CD4-positive, alpha-beta T cell (primary cell): Measurements from ENCODE around the gene CIRBP. TPM values are rescaled to one million over a fixed set of nuclear protein-coding genes. Genes with fewer than 3 reads are reported as not detected.
"Not testable (repeated sequence)": the region's sequence is repeated elsewhere in the genome, so short reads cannot be mapped to it uniquely, and the experiment has no call there.

ENCODE experiments used
- ATAC-seq: fragments of 200-7000 bp; cut with Tn5 transposase; one replicate; pipeline ENCODE4 v1.10.0; 2022; ENCODE audit warnings: mild to moderate bottlenecking; ENCODE audit not compliant: poor library complexity
- CTCF ChIA-PET: fragments of 350-600 bp; sonication (Branson Sonifier 250); formaldehyde crosslinking; loops from one replicate; lab custom pipeline; 2021; ENCODE audit warnings: antibody characterized with exemption, inconsistent platforms; lab: Charles Lee
- POLR2A ChIA-PET: fragments of 350-600 bp; sonication (Branson Sonifier 250); formaldehyde crosslinking; loops from one replicate; lab custom pipeline; 2021; ENCODE audit warnings: antibody characterized with exemption, inconsistent platforms; lab: Charles Lee
- DNase-seq, 14 experiments: peaks; one replicate each; pipeline ENCODE4 v3.0.0-alpha.2; 2013 to 2020; ENCODE audit warnings: mixed read lengths in 2 of 14
- H3K27ac ChIP-seq, 2 donors: one replicate each; pipeline versions ENCODE4 v1.5.1 to v1.7.0; 2013; ENCODE audit warnings: low read length in 2 of 2, low read depth in 1 of 2, mild to moderate bottlenecking in 1 of 2
- H3K27me3 ChIP-seq, 2 experiments: 1 replicate in 1 of 2; 2 replicates in 1 of 2; pipeline versions ENCODE4 v1.6.1 to v1.7.0; 2013; ENCODE audit warnings: low read length in 2 of 2, control low read depth in 1 of 2, mild to moderate bottlenecking in 1 of 2, moderate library complexity in 1 of 2; ENCODE audit not compliant: insufficient read depth in 2 of 2, control insufficient read depth in 1 of 2
- H3K36me3 ChIP-seq: one replicate; pipeline ENCODE4 v1.6.1; 2013; ENCODE audit warnings: low read length, control low read depth; ENCODE audit not compliant: insufficient read depth
- H3K4me1 ChIP-seq: one replicate; pipeline ENCODE4 v1.6.1; 2013; ENCODE audit warnings: low read length, control low read depth; ENCODE audit not compliant: insufficient read depth
- H3K4me3 ChIP-seq: one replicate; pipeline ENCODE4 v1.5.1; 2013; ENCODE audit warnings: mild to moderate bottlenecking, low read length, moderate library complexity
- H3K9me3 ChIP-seq, 2 experiments: 1 replicate in 1 of 2; 2 replicates in 1 of 2; pipeline versions ENCODE4 v1.6.1 to v1.7.0; 2013; ENCODE audit warnings: low read length in 2 of 2, mild to moderate bottlenecking in 2 of 2, control low read depth in 1 of 2, moderate library complexity in 1 of 2; ENCODE audit not compliant: control insufficient read depth in 1 of 2, insufficient read depth in 1 of 2
- H3K27ac Mint-ChIP-seq: one replicate; pipeline ENCODE4 v1.8.0; 2020; ENCODE audit warnings: mixed read lengths
- H3K27me3 Mint-ChIP-seq: one replicate; pipeline ENCODE4 v1.8.0; 2021; ENCODE audit warnings: mixed read lengths
- H3K36me3 Mint-ChIP-seq: one replicate; pipeline ENCODE4 v1.8.0; 2021; ENCODE audit warnings: low read depth, mixed read lengths
- H3K4me1 Mint-ChIP-seq: one replicate; pipeline ENCODE4 v1.8.0; 2021; ENCODE audit warnings: low read depth, mixed read lengths
- H3K4me3 Mint-ChIP-seq: one replicate; pipeline ENCODE4 v1.8.0; 2020; ENCODE audit warnings: mild to moderate bottlenecking, mixed read lengths
- H3K9me3 Mint-ChIP-seq: one replicate; pipeline ENCODE4 v1.8.0; 2020; ENCODE audit warnings: mixed read lengths
- CTCF ChIP-seq: fragments of 200-600 bp; IDR thresholded peaks from one replicate; pipeline ENCODE4 v1.8.0; 2022; ENCODE audit warnings: antibody characterized with exemption, mild to moderate bottlenecking
- intact Hi-C, 2 experiments: fragments of 100-400 bp; cut with DNase I in 1 of 2; cut with micrococcal nuclease in 1 of 2; formaldehyde crosslinking; loops; one replicate each; pipeline versions ENCODE4 v1.15.1 to v1.9.0; 2023 to 2025; cut with DNase I, micrococcal nuclease
- total RNA-seq, 174 experiments: library from RNA in 2 of 174; stranded (reverse) in 2 of 174; gene quantifications; one replicate each; pipeline ENCODE4 v1.2.3 and lab custom pipeline; 2021 to 2026

CIRBP gene
- total RNA-seq, 2 experiments from 2014 or later = 614 to 628 TPM

DNA sequence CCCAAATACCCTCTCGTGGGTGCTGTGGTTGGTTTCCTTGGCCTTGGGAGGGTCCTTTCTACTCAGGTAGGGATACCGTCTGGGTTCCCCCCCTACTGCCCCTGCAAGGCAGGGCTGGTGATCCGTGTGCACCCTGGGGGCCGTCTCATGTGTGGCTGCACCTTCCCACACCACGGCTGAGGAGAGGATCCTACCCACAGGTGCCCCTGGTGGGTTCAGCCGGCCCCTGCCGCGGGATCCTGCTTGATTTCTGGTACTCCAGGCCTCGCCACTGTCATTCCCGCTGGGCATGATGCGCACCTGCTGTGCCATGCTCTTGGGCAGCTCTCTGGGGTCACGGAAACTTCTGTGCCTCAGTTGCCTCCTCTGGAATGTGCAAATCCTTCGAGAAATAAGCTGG, 47.3 kb downstream of the CIRBP start:
- no peak overlapping the region for H3K4me3 ChIP-seq
- intact Hi-C loops = no loop called here
- DNase-seq (no peak), ATAC-seq (no peak)
- H3K4me1 ChIP-seq = peaks cover 13% of the 10 kb centered on the region
- Mint-ChIP-seq H3K36me3 (no peaks in the 10 kb centered on the region), H3K27ac (no peak overlapping the region), H3K9me3 (no peaks in the 10 kb centered on the region), H3K4me1 (no peaks in the 10 kb centered on the region), H3K4me3 (no peak overlapping the region), H3K27me3 (peaks cover 29% of the 10 kb centered on the region)
- TF ChIP-seq CTCF = no peak
- peaks cover 30 to 37% of the 10 kb centered on the region in 2 experiments for H3K27me3 ChIP-seq
- no peak overlapping the region for H3K27ac ChIP-seq
- H3K9me3 ChIP-seq = peaks cover 0 to 26% of the 10 kb centered on the region in 2 experiments
- no peaks in the 10 kb centered on the region for H3K36me3 ChIP-seq
- CTCF ChIA-PET = interaction anchor here (1.2 kb wide), 1 partner anchor 129 kb away, joined by 3 read pairs; no protein-coding TSS in a partner anchor
- POLR2A ChIA-PET = no interaction called here

DNA sequence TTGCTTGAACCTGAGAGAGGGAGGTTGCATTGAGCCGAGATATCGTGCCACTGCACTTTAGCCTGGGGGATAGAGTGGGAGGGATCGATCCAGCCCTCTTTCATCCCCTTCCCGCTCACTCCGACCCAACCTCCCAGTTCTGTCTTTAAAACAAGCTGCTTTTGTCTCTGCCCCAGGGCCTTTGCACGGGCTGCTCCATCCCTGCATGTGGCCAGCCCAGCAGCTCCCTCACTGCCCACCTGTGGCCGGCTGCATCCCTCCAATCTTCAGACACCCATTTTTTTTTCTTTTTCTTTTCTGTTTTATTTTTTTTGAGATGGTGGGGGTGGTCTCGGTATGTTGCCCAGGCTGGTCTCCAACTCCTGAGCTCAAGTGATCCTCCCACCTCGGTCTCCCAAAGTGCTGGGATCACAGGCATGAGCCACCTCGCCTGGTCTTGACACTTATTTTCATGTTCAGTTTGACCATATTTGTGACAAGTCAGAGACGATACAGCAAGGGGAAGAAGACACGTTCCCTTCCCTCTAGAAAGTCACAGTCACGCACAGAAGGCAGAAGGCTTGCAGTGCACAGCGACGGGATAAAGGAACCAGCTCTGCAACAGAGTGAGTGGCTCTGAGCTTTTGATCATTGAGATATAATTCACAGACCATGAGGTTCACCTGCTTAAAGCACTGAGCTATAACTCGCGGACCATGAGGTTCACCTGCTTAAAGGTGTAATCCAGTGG, 48.3 kb downstream of the CIRBP start:
- no peak for ATAC-seq
- H3K27me3 Mint-ChIP-seq = peaks cover 32% of the 10 kb centered on the region
- H3K9me3 Mint-ChIP-seq = no peaks in the 10 kb centered on the region
- POLR2A ChIA-PET = interaction anchor here (0.6 kb wide), 1 partner anchor 66 kb away, joined by 3 read pairs; no protein-coding TSS in a partner anchor
- no peak overlapping the region for H3K4me3 Mint-ChIP-seq
- Histone ChIP-seq H3K36me3 (no peaks in the 10 kb centered on the region), H3K9me3 (peaks cover 0 to 26% of the 10 kb centered on the region in 2 experiments), H3K27me3 (peaks cover 35 to 37% of the 10 kb centered on the region in 2 experiments), H3K4me3 (no peak overlapping the region), H3K27ac (no peak overlapping the region), H3K4me1 (peaks cover 13% of the 10 kb centered on the region)
- no peak overlapping the region for H3K27ac Mint-ChIP-seq
- intact Hi-C loops = no loop called here
- no peaks in the 10 kb centered on the region for H3K36me3 Mint-ChIP-seq
- DNase-seq = no peak
- TF ChIP-seq CTCF = no peak
- H3K4me1 Mint-ChIP-seq = no peaks in the 10 kb centered on the region
- CTCF ChIA-PET = interaction anchor here (1.0 kb wide), 1 partner anchor 31 kb away, joined by 4 read pairs; no protein-coding TSS in a partner anchor

DNA sequence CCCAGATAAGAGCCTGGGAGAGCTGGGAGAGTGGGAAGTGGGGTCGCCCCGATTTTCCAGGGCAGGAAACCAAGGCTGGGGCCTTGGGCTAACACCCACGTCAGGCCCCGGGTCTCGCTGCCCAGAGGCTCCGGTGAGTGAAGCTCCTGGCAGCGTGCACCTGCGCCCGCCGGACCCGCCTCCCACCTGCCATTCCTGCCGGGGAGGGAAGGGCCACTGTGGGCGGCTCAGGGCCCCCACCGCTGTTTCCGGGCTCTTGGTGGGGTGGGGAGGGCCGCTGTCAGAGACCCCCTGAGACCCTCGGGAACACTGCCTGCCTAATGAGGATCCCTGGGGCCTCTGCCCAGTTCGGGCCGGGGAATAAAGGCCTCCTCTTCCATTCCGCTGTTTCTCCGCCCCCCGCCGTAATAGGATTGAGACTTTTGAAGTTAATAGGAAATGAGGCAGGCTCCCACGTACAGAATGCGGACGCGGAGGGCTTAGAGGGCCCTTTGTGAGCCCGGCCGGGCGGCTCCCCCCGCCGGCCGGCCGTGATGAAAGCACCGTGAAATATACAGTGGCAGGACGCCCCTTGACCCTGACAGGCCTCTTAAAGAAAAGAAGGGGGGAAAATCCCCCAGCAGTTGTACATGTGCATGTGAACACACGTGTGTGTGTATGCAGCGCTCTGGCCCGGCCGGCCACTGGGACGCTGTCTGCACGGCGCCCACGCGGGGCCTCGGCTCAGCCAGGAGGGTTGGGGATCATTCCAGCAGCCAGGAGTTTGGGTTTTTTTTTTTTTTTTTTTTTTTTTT, 49.7 kb downstream of the CIRBP start:
- Histone ChIP-seq H3K27me3 (peaks cover 40 to 41% of the 10 kb centered on the region in 2 experiments), H3K9me3 (peaks cover 0 to 30% of the 10 kb centered on the region in 2 experiments), H3K4me3 (no peak overlapping the region), H3K4me1 (peaks cover 13% of the 10 kb centered on the region), H3K36me3 (no peaks in the 10 kb centered on the region), H3K27ac (no peak overlapping the region)
- Mint-ChIP-seq H3K27ac (no peak overlapping the region), H3K4me3 (no peak overlapping the region), H3K27me3 (peaks cover 43% of the 10 kb centered on the region), H3K36me3 (no peaks in the 10 kb centered on the region), H3K4me1 (no peaks in the 10 kb centered on the region), H3K9me3 (no peaks in the 10 kb centered on the region)
- CTCF ChIA-PET = interaction anchor here (1.0 kb wide), 1 partner anchor 29 kb away, joined by 4 read pairs; no protein-coding TSS in a partner anchor
- TF ChIP-seq CTCF = no peak
- intact Hi-C loops = no loop called here
- no peak for DNase-seq
- POLR2A ChIA-PET = no interaction called here
- ATAC-seq = no peak

DNA sequence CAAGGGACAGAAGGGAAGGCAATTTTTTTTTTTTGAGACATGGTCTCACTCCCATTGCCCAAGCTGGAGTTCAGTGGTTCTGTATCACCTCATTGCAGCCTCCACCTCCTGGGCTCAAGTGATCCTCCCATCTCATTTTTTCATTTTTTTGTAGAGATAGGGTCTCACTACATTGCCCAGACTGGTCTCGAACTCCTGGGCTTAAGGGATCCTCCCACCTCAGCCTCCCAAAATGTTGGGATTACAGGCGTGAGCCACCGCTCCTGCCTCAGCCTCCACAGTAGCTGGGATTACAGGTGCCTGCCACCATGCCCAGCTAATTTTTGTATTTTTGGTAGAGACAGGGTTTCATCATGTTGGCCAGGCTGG, 51.1 kb downstream of the CIRBP start:
- H3K27me3 Mint-ChIP-seq = peaks cover 49% of the 10 kb centered on the region
- POLR2A ChIA-PET, ATAC-seq, intact Hi-C loops, H3K27ac Mint-ChIP-seq, H3K36me3 Mint-ChIP-seq, H3K4me3 Mint-ChIP-seq, DNase-seq, CTCF ChIA-PET, H3K4me1 Mint-ChIP-seq, H3K27ac ChIP-seq, H3K9me3 Mint-ChIP-seq, H3K36me3 ChIP-seq, H3K4me3 ChIP-seq: not testable (repeated sequence)
- H3K27me3 ChIP-seq = peaks cover 47 to 52% of the 10 kb centered on the region in 2 experiments
- peaks cover 21% of the 10 kb centered on the region for H3K4me1 ChIP-seq
- peaks cover 0 to 33% of the 10 kb centered on the region in 2 experiments for H3K9me3 ChIP-seq
